Stomach (tissue), 4 donors: ENCODE measurements around the gene EFCAB5.

ENCODE experiments used
- CTCF ChIP-seq, 7 experiments: fragments of 450-650 bp in 4 of 7; fragments of 200-600 bp in 3 of 7; sonication (generic) in 3 of 7; IDR thresholded peaks; one replicate each; pipeline ENCODE4 v1.5.1; 2016 to 2019; ENCODE audit warnings: antibody characterized with exemption in 7 of 7, control low read depth in 2 of 7, mild to moderate bottlenecking in 1 of 7
- EP300 ChIP-seq: sonication (generic); formaldehyde crosslinking; IDR thresholded peaks from one replicate; pipeline ENCODE4 v1.6.1; 2017; ENCODE audit warnings: antibody characterized with exemption
- POLR2A ChIP-seq, 4 donors: fragments of 450-650 bp; IDR thresholded peaks; one replicate each; pipeline ENCODE4 v1.6.1; 2016; ENCODE audit warnings: antibody characterized with exemption in 4 of 4, control low read depth in 2 of 4, mild to moderate bottlenecking in 1 of 4, moderate library complexity in 1 of 4

DNA sequence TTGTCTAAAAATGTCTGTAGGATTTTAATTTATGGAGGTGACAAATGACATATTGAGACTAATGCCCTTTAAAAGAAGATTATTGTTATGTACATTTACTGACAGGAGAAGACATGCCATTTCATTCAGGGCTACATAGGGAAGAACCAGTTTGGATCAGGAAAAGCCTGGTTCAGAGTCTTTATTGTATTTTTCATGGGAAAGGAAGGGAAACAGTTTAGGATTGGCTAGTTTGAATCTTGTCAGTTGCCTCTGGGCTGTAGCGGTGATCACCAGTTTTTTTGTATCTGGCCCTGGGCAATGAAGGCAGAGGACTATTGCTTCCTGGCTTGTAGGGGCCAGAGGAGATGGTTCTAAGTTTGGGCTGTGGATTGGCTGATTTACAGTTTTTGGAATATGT lies 206.9 kb downstream of the EFCAB5 start:
- no peak for TF ChIP-seq POLR2A (IDR thresholded peaks at IDR 0.05)
- TF ChIP-seq EP300: no peak
- no peak for TF ChIP-seq CTCF (IDR thresholded peaks at IDR 0.05)
